B cell (primary cell): ENCODE measurements around the gene MMRN2. TPM values are rescaled to one million over a fixed set of nuclear protein-coding genes. Genes with fewer than 3 reads are reported as not detected.

Source experiments
- ATAC-seq: fragments of 200-7000 bp; cut with Tn5 transposase; one replicate; pipeline ENCODE4 v1.10.0; 2021; ENCODE audit warnings: low read depth, mild to moderate bottlenecking, moderate number of reproducible peaks, moderate library complexity
- CTCF ChIA-PET: fragments of 350-600 bp; sonication (Branson Sonifier 250); formaldehyde crosslinking; loops from one replicate; lab custom pipeline; 2021; ENCODE audit warnings: antibody characterized with exemption, inconsistent platforms; lab: Charles Lee
- POLR2A ChIA-PET: fragments of 350-600 bp; sonication (Branson Sonifier 250); formaldehyde crosslinking; loops from one replicate; lab custom pipeline; 2021; ENCODE audit warnings: antibody characterized with exemption; lab: Charles Lee
- DNase-seq: peaks from one replicate; pipeline ENCODE4 v3.0.0; 2013
- H2AFZ ChIP-seq: 2 replicates; pipeline ENCODE4 v1.6.1; 2012; ENCODE audit warnings: mild to moderate bottlenecking, low read depth, low read length; ENCODE audit not compliant: insufficient read depth, poor library complexity, severe bottlenecking
- H3K27ac ChIP-seq, 2 donors: 1 replicate in 1 of 2; 2 replicates in 1 of 2; pipeline ENCODE4 v1.5.1; 2012 to 2013; ENCODE audit warnings: low read length in 2 of 2, mild to moderate bottlenecking in 2 of 2, moderate library complexity in 1 of 2
- H3K27me3 ChIP-seq, 4 experiments: fragments of 200-600 bp in 1 of 4; sonication (generic) in 1 of 4; replicated peaks in 1 of 4; 1 replicate in 2 of 4; 2 replicates in 2 of 4; pipeline versions ENCODE4 v1.6.1 to v1.7.0; 2013 to 2016; ENCODE audit warnings: low read length in 3 of 4, mild to moderate bottlenecking in 2 of 4, mixed read lengths in 1 of 4, moderate library complexity in 1 of 4; ENCODE audit not compliant: insufficient read depth in 4 of 4, control insufficient read depth in 3 of 4; ENCODE audit errors: control extremely low read depth in 1 of 4
- H3K36me3 ChIP-seq, 2 experiments: replicated peaks in 1 of 2; 1 replicate in 1 of 2; 2 replicates in 1 of 2; pipeline versions ENCODE4 v1.6.1 to v1.7.1; 2013; ENCODE audit warnings: low read length in 1 of 2; ENCODE audit not compliant: insufficient read depth in 2 of 2, control insufficient read depth in 1 of 2; ENCODE audit errors: control extremely low read depth in 1 of 2, extremely low read depth in 1 of 2
- H3K4me1 ChIP-seq, 2 donors: fragments of 200-600 bp in 1 of 2; sonication (generic) in 1 of 2; 1 replicate in 1 of 2; 2 replicates in 1 of 2; pipeline versions ENCODE4 v1.5.1 to v1.6.1; 2013 to 2017; ENCODE audit warnings: low read length in 2 of 2; ENCODE audit not compliant: control insufficient read depth in 2 of 2, insufficient read depth in 2 of 2
- H3K4me2 ChIP-seq: replicated peaks from 2 replicates; pipeline ENCODE3; 2012; ENCODE audit warnings: mild to moderate bottlenecking, low read depth, low read length; ENCODE audit not compliant: poor library complexity, severe bottlenecking
- H3K4me3 ChIP-seq, 5 experiments: fragments of 200-600 bp in 1 of 5; sonication (generic) in 1 of 5; 1 replicate in 3 of 5; 2 replicates in 2 of 5; pipeline versions ENCODE4 v1.5.1 to v1.7.0; 2011 to 2016; ENCODE audit warnings: low read length in 4 of 5, mild to moderate bottlenecking in 4 of 5, low read depth in 2 of 5, control low read depth in 1 of 5, moderate library complexity in 1 of 5; ENCODE audit not compliant: insufficient read depth in 1 of 5; ENCODE audit errors: control extremely low read depth in 1 of 5, extremely low read depth in 1 of 5
- H3K79me2 ChIP-seq: fragments of 200-600 bp; sonication (generic); one replicate; pipeline ENCODE4 v1.6.0; 2016; ENCODE audit warnings: low read length; ENCODE audit not compliant: control insufficient read depth, insufficient read depth
- H3K9ac ChIP-seq: fragments of 200-600 bp; sonication (generic); 2 replicates; pipeline ENCODE4 v1.6.1; 2017; ENCODE audit warnings: mild to moderate bottlenecking, low read length, moderate library complexity
- H3K9me3 ChIP-seq, 3 donors: one replicate each; pipeline versions ENCODE4 v1.6.1 to v1.7.1; 2013; ENCODE audit warnings: low read length in 2 of 3; ENCODE audit not compliant: control insufficient read depth in 2 of 3, insufficient read depth in 1 of 3; ENCODE audit errors: control extremely low read depth in 1 of 3
- H4K20me1 ChIP-seq: 2 replicates; pipeline ENCODE4 v1.6.0; 2012; ENCODE audit warnings: mild to moderate bottlenecking, low read length; ENCODE audit not compliant: insufficient read depth, control insufficient read depth, poor library complexity, severe bottlenecking
- H3K27ac Mint-ChIP-seq: one replicate; pipeline ENCODE4 v1.8.0; 2021; ENCODE audit warnings: mixed read lengths
- H3K27me3 Mint-ChIP-seq: one replicate; pipeline ENCODE4 v1.8.0; 2021; ENCODE audit warnings: mixed read lengths
- H3K4me1 Mint-ChIP-seq: one replicate; pipeline ENCODE4 v1.8.0; 2021; ENCODE audit warnings: mixed read lengths
- H3K4me3 Mint-ChIP-seq: one replicate; pipeline ENCODE4 v1.8.0; 2021; ENCODE audit warnings: mixed read lengths
- H3K9me3 Mint-ChIP-seq: one replicate; pipeline ENCODE4 v1.8.0; 2022; ENCODE audit warnings: mixed read lengths; ENCODE audit not compliant: insufficient read depth
- CTCF ChIP-seq: fragments of 200-600 bp; IDR thresholded peaks from one replicate; pipeline ENCODE4 v1.8.0; 2022; ENCODE audit warnings: antibody characterized with exemption, mild to moderate bottlenecking
- EZH2 ChIP-seq: IDR thresholded peaks from 2 replicates; pipeline ENCODE4 v1.6.1; 2012; ENCODE audit warnings: borderline replicate concordance, low read depth, mild to moderate bottlenecking, moderate library complexity, low read length; ENCODE audit not compliant: insufficient read depth, poor library complexity, severe bottlenecking
- WGBS: methylation state at CpG from one replicate; pipeline ENCODE4 v1.1.5; 2013; ENCODE audit warnings: missing lambda C conversion rate; ENCODE audit not compliant: insufficient coverage; 5-methylcytosine and 5-hydroxymethylcytosine counted together
- intact Hi-C: fragments of 100-400 bp; cut with micrococcal nuclease; formaldehyde crosslinking; loops from one replicate; pipeline ENCODE4 v1.10.0; 2022
- polyA plus RNA-seq: library from polyadenylated mRNA; depleted of rRNA; stranded (reverse); fragments of >200 nt; gene quantifications from 2 replicates; pipeline ENCODE4 v1.2.3, GENCODE V29; 2012
- total RNA-seq, 2 donors: library from RNA; stranded (reverse); fragments of 120-200 nt in 1 of 2; gene quantifications; 1 replicate in 1 of 2; 2 replicates in 1 of 2; pipeline versions ENCODE4 v1.2.3 to v1.2.4, GENCODE V29; 2013 to 2022

Gene MMRN2
- total and polyA plus RNA-seq, 2 donors (not counting 1 experiment from before 2014, with no cell fraction given) = 1.0 to 1.1 TPM

GRCh38 chr10:86962136-86962980 lies 4.9 kb upstream of the MMRN2 start:
- no peaks in the 10 kb centered on the region for H3K9me3 ChIP-seq
- Mint-ChIP-seq H3K9me3 (no peaks in the 10 kb centered on the region), H3K27ac (no peak overlapping the region), H3K4me3 (no peak overlapping the region), H3K27me3 (no peaks in the 10 kb centered on the region), H3K4me1 (peaks cover 19% of the 10 kb centered on the region)
- H3K27me3 ChIP-seq = peaks cover 0 to 3% (median 0%) of the 10 kb centered on the region in 4 experiments
- no peak for TF ChIP-seq EZH2
- TF ChIP-seq CTCF = no peak
- POLR2A ChIA-PET = no interaction called here
- CTCF ChIA-PET = interaction anchor here (0.6 kb wide), 1 partner anchor 362 kb away, joined by 3 read pairs; no protein-coding TSS in a partner anchor
- 93% methylated on average over 6 of the region's 7 CpGs for WGBS
- H3K36me3 ChIP-seq = no peaks in the 10 kb centered on the region
- intact Hi-C loops = no loop called here
- no peak for DNase-seq
- H3K79me2 ChIP-seq = no peaks in the 10 kb centered on the region
- no peak overlapping the region for H3K27ac ChIP-seq
- ATAC-seq = no peak
- peaks cover 4 to 23% of the 10 kb centered on the region in 2 donors for H3K4me1 ChIP-seq
- H4K20me1 ChIP-seq = no peaks in the 10 kb centered on the region
- H3K4me3 ChIP-seq = no peak overlapping the region
- H3K9ac ChIP-seq = no peak overlapping the region
- no peak overlapping the region for H2AFZ ChIP-seq
- no peak overlapping the region for H3K4me2 ChIP-seq

- TF ChIP-seq CTCF = no peak
- no peak for TF ChIP-seq EZH2
- Histone ChIP-seq H3K36me3 (no peaks in the 10 kb centered on the region), H3K9ac (no peak overlapping the region), H3K9me3 (no peaks in the 10 kb centered on the region), H2AFZ (no peak overlapping the region), H4K20me1 (no peaks in the 10 kb centered on the region), H3K79me2 (no peaks in the 10 kb centered on the region), H3K27me3 (peaks cover 0 to 3% (median 0%) of the 10 kb centered on the region in 4 experiments), H3K4me2 (no peak overlapping the region), H3K4me3 (no peak overlapping the region), H3K27ac (no peak overlapping the region), H3K4me1 (peaks cover 1 to 20% of the 10 kb centered on the region in 2 donors)
- POLR2A ChIA-PET = no interaction called here
- CTCF ChIA-PET = no interaction called here
- H3K9me3 Mint-ChIP-seq = no peaks in the 10 kb centered on the region
- ATAC-seq (no peak), DNase-seq (no peak)
- 90% methylated on average over 12 of the region's 12 CpGs for WGBS
- H3K27ac Mint-ChIP-seq = no peak overlapping the region
- peaks cover 15% of the 10 kb centered on the region for H3K4me1 Mint-ChIP-seq
- no peaks in the 10 kb centered on the region for H3K27me3 Mint-ChIP-seq
- H3K4me3 Mint-ChIP-seq = no peak overlapping the region
- intact Hi-C loops = no loop called here
Observed at GRCh38 chr10:86961481-86962091, 4.2 kb upstream of the MMRN2 start.
